ENCODE results near the gene TMEM62. TPM values are rescaled to one million over a fixed set of nuclear protein-coding genes. Genes with fewer than 3 reads are reported as not detected.

Gene TMEM62
- total and polyA plus RNA-seq, 9 of the 15 experiments (the other 6 are each of a cell fraction or from before 2014, with no cell fraction given): 4.4 to 16.6 (median 11.1) TPM

DNA sequence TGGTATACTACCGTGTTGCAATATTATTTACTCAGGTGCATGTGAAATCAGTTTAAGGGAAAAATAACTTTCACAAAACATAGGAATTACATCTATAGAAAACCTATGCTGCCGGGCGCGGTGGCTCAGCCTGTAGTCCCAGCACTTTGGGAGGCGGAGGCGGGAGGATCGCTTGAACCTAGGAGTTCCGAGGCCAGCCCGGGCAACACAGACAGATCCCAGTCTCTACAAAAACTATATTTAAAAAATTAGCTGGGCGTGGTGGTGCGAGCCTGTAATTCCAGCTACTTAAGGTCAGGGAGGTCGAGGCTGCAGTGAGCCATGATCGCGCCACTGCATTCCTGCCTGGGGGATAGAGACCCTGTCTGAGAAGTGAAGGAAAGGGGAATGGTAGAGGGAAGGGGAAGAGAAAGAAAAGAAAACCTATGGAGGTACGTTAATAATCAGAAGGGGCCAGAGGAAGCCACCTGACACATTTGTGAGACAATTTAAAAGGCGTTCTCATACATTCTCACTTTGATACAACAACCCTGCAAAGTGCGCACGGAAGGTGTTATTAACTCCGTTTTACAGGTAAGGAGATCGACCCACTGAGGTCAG lies 456 bp upstream of the TMEM62 start (continued):
- TF ChIP-seq MIER1 (IDR thresholded peaks at IDR 0.05; ENCODE audit: low read depth) (no peak), HNRNPH1 (optimal IDR thresholded peaks at IDR 0.05; ENCODE audit: low read depth, low read length) (no peak), HDAC3 (IDR thresholded peaks at IDR 0.05; ENCODE audit: borderline replicate concordance, partially characterized antibody) (no peak), NBN (IDR thresholded peaks at IDR 0.05; ENCODE audit: low read depth) (peak; percentile 71; the same call in 1 of the 2 replicates), SMAD1 (IDR thresholded peaks at IDR 0.05; ENCODE audit: low read depth, low read length, partially characterized antibody) (no peak), SMARCB1 (IDR thresholded peaks at IDR 0.05; ENCODE audit: insufficient read length, low read depth) (no peak), NR2C2 (CRISPR knock-in tag; IDR thresholded peaks at IDR 0.05) (no peak), NR2C2 (tag; IDR thresholded peaks at IDR 0.05) (no peak), TEAD4 (IDR thresholded peaks at IDR 0.05; ENCODE audit: low read length) (no peak), TEAD4 (CRISPR knock-in tag; IDR thresholded peaks at IDR 0.05; ENCODE audit: borderline replicate concordance) (no peak), MYC (IDR thresholded peaks at IDR 0.05; ENCODE audit: low read depth, low read length) (no peak), MYC (CRISPR knock-in tag; IDR thresholded peaks at IDR 0.05; ENCODE audit: borderline replicate concordance, low read depth) (0 out of 2 replicates have a peak, but pooled peaks have one; percentile 38), FOSL1 (tag; conservative IDR thresholded peaks at IDR 0.05) (no peak), PHB2 (IDR thresholded peaks at IDR 0.05; ENCODE audit: low read depth) (no peak; the same call in 1 of the 2 replicates), NONO (IDR thresholded peaks at IDR 0.05; ENCODE audit: low read depth in 2 of 2, low read length in 1 of 2) (no peak), ZNF311 (CRISPR knock-in tag; IDR thresholded peaks at IDR 0.05) (no peak), SRSF9 (IDR thresholded peaks at IDR 0.05; ENCODE audit: borderline replicate concordance, low read depth, low read length) (no peak), ZNF830 (CRISPR knock-in tag; IDR thresholded peaks at IDR 0.05) (no peak), FOXM1 (IDR thresholded peaks at IDR 0.05; ENCODE audit: low read depth) (no peak), FOXM1 (CRISPR knock-in tag; IDR thresholded peaks at IDR 0.05; ENCODE audit: low read depth) (no peak), RCOR1 (IDR thresholded peaks at IDR 0.05; ENCODE audit: borderline replicate concordance in 1 of 2, low read depth in 2 of 2, low read length in 2 of 2) (0 out of 4 replicates have a peak, but pooled peaks of 1 of the 2 experiments have one; percentile 31)
- TF ChIP-seq, protein P1, sequence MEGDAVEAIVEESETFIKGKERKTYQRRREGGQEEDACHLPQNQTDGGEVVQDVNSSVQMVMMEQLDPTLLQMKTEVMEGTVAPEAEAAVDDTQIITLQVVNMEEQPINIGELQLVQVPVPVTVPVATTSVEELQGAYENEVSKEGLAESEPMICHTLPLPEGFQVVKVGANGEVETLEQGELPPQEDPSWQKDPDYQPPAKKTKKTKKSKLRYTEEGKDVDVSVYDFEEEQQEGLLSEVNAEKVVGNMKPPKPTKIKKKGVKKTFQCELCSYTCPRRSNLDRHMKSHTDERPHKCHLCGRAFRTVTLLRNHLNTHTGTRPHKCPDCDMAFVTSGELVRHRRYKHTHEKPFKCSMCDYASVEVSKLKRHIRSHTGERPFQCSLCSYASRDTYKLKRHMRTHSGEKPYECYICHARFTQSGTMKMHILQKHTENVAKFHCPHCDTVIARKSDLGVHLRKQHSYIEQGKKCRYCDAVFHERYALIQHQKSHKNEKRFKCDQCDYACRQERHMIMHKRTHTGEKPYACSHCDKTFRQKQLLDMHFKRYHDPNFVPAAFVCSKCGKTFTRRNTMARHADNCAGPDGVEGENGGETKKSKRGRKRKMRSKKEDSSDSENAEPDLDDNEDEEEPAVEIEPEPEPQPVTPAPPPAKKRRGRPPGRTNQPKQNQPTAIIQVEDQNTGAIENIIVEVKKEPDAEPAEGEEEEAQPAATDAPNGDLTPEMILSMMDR (IDR thresholded peaks at IDR 0.05 in 2 of 3, conservative IDR thresholded peaks at IDR 0.05 in 1 of 3; ENCODE audit: insufficient read depth in 2 of 3, low read depth in 1 of 3, low read length in 3 of 3): no peak
- TF ChIP-seq, protein P2, sequence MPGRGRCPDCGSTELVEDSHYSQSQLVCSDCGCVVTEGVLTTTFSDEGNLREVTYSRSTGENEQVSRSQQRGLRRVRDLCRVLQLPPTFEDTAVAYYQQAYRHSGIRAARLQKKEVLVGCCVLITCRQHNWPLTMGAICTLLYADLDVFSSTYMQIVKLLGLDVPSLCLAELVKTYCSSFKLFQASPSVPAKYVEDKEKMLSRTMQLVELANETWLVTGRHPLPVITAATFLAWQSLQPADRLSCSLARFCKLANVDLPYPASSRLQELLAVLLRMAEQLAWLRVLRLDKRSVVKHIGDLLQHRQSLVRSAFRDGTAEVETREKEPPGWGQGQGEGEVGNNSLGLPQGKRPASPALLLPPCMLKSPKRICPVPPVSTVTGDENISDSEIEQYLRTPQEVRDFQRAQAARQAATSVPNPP (IDR thresholded peaks at IDR 0.05; ENCODE audit: borderline replicate concordance, insufficient read depth, insufficient read length): no peak
- TF ChIP-seq, protein P3, sequence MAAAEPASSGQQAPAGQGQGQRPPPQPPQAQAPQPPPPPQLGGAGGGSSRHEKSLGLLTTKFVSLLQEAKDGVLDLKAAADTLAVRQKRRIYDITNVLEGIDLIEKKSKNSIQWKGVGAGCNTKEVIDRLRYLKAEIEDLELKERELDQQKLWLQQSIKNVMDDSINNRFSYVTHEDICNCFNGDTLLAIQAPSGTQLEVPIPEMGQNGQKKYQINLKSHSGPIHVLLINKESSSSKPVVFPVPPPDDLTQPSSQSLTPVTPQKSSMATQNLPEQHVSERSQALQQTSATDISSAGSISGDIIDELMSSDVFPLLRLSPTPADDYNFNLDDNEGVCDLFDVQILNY (CRISPR knock-in tag; IDR thresholded peaks at IDR 0.05): no peak
- TF ChIP-seq, protein P4, sequence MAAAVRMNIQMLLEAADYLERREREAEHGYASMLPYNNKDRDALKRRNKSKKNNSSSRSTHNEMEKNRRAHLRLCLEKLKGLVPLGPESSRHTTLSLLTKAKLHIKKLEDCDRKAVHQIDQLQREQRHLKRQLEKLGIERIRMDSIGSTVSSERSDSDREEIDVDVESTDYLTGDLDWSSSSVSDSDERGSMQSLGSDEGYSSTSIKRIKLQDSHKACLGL (CRISPR knock-in tag; IDR thresholded peaks at IDR 0.05; ENCODE audit: borderline replicate concordance, poor library complexity, severe bottlenecking): no peak

All from K562 (cell line).